ENCODE results near the gene PARP14.
"Not testable (repeated sequence)": the region's sequence is repeated elsewhere in the genome, so short reads cannot be mapped to it uniquely, and the experiment has no call there.

DNA sequence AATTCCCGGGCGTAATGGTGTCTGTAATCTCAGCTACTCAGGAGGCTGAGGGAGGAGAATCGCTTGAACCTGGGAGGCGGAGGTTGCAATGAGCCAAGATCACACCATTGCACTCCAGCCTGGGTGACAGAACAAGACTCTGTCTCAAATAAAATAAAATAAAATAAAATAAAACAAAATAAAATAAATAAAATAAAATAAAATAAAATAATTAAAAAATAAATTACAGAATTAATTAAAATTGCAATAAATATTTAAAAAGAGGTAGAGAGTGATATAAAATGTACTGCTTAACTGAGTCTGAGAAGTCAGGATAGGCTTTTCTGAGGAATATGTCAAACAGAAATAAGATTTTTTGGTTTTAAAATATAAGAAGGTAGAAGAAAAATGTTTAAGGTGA, 22.3 kb upstream of the PARP14 start:
- not testable (repeated sequence) for TF ChIP-seq ZFP69B (tag by site-specific recombination; IDR thresholded peaks at IDR 0.05); ZNF549 (tag by site-specific recombination; IDR thresholded peaks at IDR 0.05); SCRT1 (tag by site-specific recombination; IDR thresholded peaks at IDR 0.05; ENCODE audit: borderline replicate concordance); ZNF311 (tag by site-specific recombination; IDR thresholded peaks at IDR 0.05; ENCODE audit: borderline replicate concordance); ZNF274 (IDR thresholded peaks at IDR 0.05; ENCODE audit: low read length); ZNF274 (tag by site-specific recombination; IDR thresholded peaks at IDR 0.05; ENCODE audit: borderline replicate concordance); SP7 (tag by site-specific recombination; IDR thresholded peaks at IDR 0.05); ZNF391 (tag by site-specific recombination; IDR thresholded peaks at IDR 0.05; ENCODE audit: borderline replicate concordance, low read depth)
- TF ChIP-seq, protein P1, sequence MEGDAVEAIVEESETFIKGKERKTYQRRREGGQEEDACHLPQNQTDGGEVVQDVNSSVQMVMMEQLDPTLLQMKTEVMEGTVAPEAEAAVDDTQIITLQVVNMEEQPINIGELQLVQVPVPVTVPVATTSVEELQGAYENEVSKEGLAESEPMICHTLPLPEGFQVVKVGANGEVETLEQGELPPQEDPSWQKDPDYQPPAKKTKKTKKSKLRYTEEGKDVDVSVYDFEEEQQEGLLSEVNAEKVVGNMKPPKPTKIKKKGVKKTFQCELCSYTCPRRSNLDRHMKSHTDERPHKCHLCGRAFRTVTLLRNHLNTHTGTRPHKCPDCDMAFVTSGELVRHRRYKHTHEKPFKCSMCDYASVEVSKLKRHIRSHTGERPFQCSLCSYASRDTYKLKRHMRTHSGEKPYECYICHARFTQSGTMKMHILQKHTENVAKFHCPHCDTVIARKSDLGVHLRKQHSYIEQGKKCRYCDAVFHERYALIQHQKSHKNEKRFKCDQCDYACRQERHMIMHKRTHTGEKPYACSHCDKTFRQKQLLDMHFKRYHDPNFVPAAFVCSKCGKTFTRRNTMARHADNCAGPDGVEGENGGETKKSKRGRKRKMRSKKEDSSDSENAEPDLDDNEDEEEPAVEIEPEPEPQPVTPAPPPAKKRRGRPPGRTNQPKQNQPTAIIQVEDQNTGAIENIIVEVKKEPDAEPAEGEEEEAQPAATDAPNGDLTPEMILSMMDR (tag by site-specific recombination; IDR thresholded peaks at IDR 0.05), result not testable (repeated sequence)
- TF ChIP-seq, protein P2, sequence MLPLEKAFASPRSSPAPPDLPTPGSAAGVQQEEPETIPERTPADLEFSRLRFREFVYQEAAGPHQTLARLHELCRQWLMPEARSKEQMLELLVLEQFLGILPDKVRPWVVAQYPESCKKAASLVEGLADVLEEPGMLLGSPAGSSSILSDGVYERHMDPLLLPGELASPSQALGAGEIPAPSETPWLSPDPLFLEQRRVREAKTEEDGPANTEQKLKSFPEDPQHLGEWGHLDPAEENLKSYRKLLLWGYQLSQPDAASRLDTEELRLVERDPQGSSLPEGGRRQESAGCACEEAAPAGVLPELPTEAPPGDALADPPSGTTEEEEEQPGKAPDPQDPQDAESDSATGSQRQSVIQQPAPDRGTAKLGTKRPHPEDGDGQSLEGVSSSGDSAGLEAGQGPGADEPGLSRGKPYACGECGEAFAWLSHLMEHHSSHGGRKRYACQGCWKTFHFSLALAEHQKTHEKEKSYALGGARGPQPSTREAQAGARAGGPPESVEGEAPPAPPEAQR (tag by site-specific recombination; IDR thresholded peaks at IDR 0.05), result not testable (repeated sequence)
- TF ChIP-seq, protein P3, sequence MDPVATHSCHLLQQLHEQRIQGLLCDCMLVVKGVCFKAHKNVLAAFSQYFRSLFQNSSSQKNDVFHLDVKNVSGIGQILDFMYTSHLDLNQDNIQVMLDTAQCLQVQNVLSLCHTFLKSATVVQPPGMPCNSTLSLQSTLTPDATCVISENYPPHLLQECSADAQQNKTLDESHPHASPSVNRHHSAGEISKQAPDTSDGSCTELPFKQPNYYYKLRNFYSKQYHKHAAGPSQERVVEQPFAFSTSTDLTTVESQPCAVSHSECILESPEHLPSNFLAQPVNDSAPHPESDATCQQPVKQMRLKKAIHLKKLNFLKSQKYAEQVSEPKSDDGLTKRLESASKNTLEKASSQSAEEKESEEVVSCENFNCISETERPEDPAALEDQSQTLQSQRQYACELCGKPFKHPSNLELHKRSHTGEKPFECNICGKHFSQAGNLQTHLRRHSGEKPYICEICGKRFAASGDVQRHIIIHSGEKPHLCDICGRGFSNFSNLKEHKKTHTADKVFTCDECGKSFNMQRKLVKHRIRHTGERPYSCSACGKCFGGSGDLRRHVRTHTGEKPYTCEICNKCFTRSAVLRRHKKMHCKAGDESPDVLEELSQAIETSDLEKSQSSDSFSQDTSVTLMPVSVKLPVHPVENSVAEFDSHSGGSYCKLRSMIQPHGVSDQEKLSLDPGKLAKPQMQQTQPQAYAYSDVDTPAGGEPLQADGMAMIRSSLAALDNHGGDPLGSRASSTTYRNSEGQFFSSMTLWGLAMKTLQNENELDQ (tag by site-specific recombination; IDR thresholded peaks at IDR 0.05; ENCODE audit: low read depth), result not testable (repeated sequence)
- TF ChIP-seq, protein P4, sequence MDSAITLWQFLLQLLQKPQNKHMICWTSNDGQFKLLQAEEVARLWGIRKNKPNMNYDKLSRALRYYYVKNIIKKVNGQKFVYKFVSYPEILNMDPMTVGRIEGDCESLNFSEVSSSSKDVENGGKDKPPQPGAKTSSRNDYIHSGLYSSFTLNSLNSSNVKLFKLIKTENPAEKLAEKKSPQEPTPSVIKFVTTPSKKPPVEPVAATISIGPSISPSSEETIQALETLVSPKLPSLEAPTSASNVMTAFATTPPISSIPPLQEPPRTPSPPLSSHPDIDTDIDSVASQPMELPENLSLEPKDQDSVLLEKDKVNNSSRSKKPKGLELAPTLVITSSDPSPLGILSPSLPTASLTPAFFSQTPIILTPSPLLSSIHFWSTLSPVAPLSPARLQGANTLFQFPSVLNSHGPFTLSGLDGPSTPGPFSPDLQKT (IDR thresholded peaks at IDR 0.05; ENCODE audit: borderline replicate concordance, low read depth, low read length), result not testable (repeated sequence)
- TF ChIP-seq, protein P5, sequence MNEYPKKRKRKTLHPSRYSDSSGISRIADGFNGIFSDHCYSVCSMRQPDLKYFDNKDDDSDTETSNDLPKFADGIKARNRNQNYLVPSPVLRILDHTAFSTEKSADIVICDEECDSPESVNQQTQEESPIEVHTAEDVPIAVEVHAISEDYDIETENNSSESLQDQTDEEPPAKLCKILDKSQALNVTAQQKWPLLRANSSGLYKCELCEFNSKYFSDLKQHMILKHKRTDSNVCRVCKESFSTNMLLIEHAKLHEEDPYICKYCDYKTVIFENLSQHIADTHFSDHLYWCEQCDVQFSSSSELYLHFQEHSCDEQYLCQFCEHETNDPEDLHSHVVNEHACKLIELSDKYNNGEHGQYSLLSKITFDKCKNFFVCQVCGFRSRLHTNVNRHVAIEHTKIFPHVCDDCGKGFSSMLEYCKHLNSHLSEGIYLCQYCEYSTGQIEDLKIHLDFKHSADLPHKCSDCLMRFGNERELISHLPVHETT (tag by site-specific recombination; IDR thresholded peaks at IDR 0.05), result not testable (repeated sequence)
- TF ChIP-seq, protein P6, sequence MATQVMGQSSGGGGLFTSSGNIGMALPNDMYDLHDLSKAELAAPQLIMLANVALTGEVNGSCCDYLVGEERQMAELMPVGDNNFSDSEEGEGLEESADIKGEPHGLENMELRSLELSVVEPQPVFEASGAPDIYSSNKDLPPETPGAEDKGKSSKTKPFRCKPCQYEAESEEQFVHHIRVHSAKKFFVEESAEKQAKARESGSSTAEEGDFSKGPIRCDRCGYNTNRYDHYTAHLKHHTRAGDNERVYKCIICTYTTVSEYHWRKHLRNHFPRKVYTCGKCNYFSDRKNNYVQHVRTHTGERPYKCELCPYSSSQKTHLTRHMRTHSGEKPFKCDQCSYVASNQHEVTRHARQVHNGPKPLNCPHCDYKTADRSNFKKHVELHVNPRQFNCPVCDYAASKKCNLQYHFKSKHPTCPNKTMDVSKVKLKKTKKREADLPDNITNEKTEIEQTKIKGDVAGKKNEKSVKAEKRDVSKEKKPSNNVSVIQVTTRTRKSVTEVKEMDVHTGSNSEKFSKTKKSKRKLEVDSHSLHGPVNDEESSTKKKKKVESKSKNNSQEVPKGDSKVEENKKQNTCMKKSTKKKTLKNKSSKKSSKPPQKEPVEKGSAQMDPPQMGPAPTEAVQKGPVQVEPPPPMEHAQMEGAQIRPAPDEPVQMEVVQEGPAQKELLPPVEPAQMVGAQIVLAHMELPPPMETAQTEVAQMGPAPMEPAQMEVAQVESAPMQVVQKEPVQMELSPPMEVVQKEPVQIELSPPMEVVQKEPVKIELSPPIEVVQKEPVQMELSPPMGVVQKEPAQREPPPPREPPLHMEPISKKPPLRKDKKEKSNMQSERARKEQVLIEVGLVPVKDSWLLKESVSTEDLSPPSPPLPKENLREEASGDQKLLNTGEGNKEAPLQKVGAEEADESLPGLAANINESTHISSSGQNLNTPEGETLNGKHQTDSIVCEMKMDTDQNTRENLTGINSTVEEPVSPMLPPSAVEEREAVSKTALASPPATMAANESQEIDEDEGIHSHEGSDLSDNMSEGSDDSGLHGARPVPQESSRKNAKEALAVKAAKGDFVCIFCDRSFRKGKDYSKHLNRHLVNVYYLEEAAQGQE (tag by site-specific recombination; IDR thresholded peaks at IDR 0.05), result not testable (repeated sequence)
- TF ChIP-seq, protein P7, sequence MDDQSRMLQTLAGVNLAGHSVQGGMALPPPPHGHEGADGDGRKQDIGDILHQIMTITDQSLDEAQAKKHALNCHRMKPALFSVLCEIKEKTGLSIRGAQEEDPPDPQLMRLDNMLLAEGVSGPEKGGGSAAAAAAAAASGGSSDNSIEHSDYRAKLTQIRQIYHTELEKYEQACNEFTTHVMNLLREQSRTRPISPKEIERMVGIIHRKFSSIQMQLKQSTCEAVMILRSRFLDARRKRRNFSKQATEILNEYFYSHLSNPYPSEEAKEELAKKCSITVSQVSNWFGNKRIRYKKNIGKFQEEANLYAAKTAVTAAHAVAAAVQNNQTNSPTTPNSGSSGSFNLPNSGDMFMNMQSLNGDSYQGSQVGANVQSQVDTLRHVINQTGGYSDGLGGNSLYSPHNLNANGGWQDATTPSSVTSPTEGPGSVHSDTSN (CRISPR knock-in tag; IDR thresholded peaks at IDR 0.05), result not testable (repeated sequence)
